Measurements from ENCODE around the gene LYRM4. TPM values are rescaled to one million over a fixed set of nuclear protein-coding genes. Genes with fewer than 3 reads are reported as not detected.

LYRM4 gene
- total RNA-seq, 1 experiment from 2014 or later = 44.3 TPM

DNA sequence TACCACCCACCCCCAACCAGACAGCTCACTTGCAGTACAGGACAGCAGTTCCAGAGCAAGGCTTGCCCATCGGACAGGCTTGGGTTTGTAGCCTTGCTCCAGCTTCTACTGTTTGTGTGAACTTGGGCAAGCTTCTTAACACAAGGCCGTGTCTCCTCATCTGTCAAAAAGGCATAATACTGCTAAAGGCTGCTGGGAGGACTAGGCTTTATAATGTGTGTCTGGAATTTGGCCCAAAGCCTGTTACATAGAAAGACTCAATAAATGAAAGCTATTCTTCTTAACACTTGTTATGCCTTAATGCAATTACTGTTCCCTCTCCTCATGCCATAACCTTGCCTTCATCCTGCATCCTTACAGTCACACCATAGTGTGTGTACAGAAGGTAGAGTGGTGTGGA lies 43.4 kb downstream of the LYRM4 start:
- Histone ChIP-seq H3K9me3 (ENCODE audit: control insufficient read depth, low read depth, low read length) (no peaks in the 10 kb centered on the region), H3K14ac (ENCODE audit: insufficient read depth, low read length) (no peak overlapping the region), H2BK5ac (ENCODE audit: insufficient read length, low read length) (no peak overlapping the region), H3K4ac (ENCODE audit: low read depth, low read length) (no peak overlapping the region), H3K18ac (ENCODE audit: insufficient read length, low read depth, low read length) (no peak overlapping the region), H3K27ac (ENCODE audit: insufficient read length, low read depth, low read length) (no peak overlapping the region), H3T11ph (ENCODE audit: low read length) (no peak overlapping the region), H2BK15ac (ENCODE audit: low read depth, low read length) (no peak overlapping the region), H2AK5ac (ENCODE audit: insufficient read length, low read length) (no peak overlapping the region), H3K23ac (ENCODE audit: insufficient read length, low read depth, low read length) (no peak overlapping the region), H2BK12ac (ENCODE audit: insufficient read length, low read depth, low read length) (no peak overlapping the region), H4K5ac (ENCODE audit: insufficient read length, low read depth, low read length) (no peak overlapping the region), H3K79me2 (ENCODE audit: insufficient read depth, low read length) (no peaks in the 10 kb centered on the region), H4K20me1 (ENCODE audit: control insufficient read depth, insufficient read depth, insufficient read length) (no peaks in the 10 kb centered on the region), H3K4me2 (ENCODE audit: insufficient read depth, insufficient read length, low read length) (no peak overlapping the region), H4K8ac (replicated peaks; ENCODE audit: insufficient read length, low read depth, low read length) (no peak overlapping the region), H3K23me2 (ENCODE audit: insufficient read length, low read depth, low read length, poor library complexity, severe bottlenecking) (no peaks in the 10 kb centered on the region), H2AFZ (ENCODE audit: low read length) (no peak overlapping the region), H3K56ac (ENCODE audit: insufficient read length, low read depth, low read length) (no peak overlapping the region), H3K27me3 (ENCODE audit: insufficient read depth, low read length) (no peaks in the 10 kb centered on the region), H3K79me1 (ENCODE audit: insufficient read depth, low read depth, low read length, poor library complexity, severe bottlenecking) (no peaks in the 10 kb centered on the region), H2BK120ac (ENCODE audit: low read depth, low read length, poor library complexity, severe bottlenecking) (no peak overlapping the region), H4K91ac (ENCODE audit: insufficient read length, low read depth, low read length) (no peak overlapping the region), H3K4me1 (ENCODE audit: insufficient read depth, low read length) (no peaks in the 10 kb centered on the region), H2BK20ac (ENCODE audit: low read depth, low read length, poor library complexity, severe bottlenecking) (no peak overlapping the region), H3K9ac (ENCODE audit: extremely low read depth, insufficient read length, low read length) (no peak overlapping the region)
- Mint-ChIP-seq H3K9me3 (no peaks in the 10 kb centered on the region), H3K4me3 (no peak overlapping the region), H3K27ac (peak overlapping the region in 1 of 3 experiments; percentile 3; a peak in 1 of 7 replicates), H3K27me3 (ENCODE audit: low read depth) (no peaks in the 10 kb centered on the region), H3K36me3 (ENCODE audit: insufficient read depth in 1 of 3, low read depth in 3 of 3) (peaks cover 5 to 19% (median 6%) of the 10 kb centered on the region in 3 experiments), H3K4me1 (peaks cover 8 to 15% of the 10 kb centered on the region in 2 experiments)
- WGBS (ENCODE audit: extremely low coverage, insufficient read length, low lambda C conversion rate) = no CpG with 5 or more reads among the region's 2 CpGs
- TF ChIP-seq, protein P1, sequence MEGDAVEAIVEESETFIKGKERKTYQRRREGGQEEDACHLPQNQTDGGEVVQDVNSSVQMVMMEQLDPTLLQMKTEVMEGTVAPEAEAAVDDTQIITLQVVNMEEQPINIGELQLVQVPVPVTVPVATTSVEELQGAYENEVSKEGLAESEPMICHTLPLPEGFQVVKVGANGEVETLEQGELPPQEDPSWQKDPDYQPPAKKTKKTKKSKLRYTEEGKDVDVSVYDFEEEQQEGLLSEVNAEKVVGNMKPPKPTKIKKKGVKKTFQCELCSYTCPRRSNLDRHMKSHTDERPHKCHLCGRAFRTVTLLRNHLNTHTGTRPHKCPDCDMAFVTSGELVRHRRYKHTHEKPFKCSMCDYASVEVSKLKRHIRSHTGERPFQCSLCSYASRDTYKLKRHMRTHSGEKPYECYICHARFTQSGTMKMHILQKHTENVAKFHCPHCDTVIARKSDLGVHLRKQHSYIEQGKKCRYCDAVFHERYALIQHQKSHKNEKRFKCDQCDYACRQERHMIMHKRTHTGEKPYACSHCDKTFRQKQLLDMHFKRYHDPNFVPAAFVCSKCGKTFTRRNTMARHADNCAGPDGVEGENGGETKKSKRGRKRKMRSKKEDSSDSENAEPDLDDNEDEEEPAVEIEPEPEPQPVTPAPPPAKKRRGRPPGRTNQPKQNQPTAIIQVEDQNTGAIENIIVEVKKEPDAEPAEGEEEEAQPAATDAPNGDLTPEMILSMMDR (conservative IDR thresholded peaks at IDR 0.05) = no peak
- DNase-seq = no peak

Measured in H9 (cell line).